HEK293T (cell line): ENCODE results near the gene MVB12A.

Source experiments
- BHLHE40 ChIP-seq: fragments of 450-650 bp; IDR thresholded peaks from 2 replicates; pipeline ENCODE4 v1.6.1; 2016; ENCODE audit warnings: mild to moderate bottlenecking, moderate library complexity, borderline replicate concordance
- ELF4 ChIP-seq: fragments of 450-650 bp; IDR thresholded peaks from 2 replicates; pipeline ENCODE4 v1.6.1; 2017; ENCODE audit warnings: antibody characterized with exemption
- FOXK2 ChIP-seq: fragments of 450-650 bp; IDR thresholded peaks from 2 replicates; pipeline ENCODE4 v1.6.1; 2016; ENCODE audit warnings: mild to moderate bottlenecking
- HDGF ChIP-seq: fragments of 450-650 bp; IDR thresholded peaks from 2 replicates; pipeline ENCODE4 v1.6.1; 2017; ENCODE audit warnings: antibody characterized with exemption, borderline replicate concordance
- LEF1 ChIP-seq: fragments of 450-650 bp; IDR thresholded peaks from 2 replicates; pipeline ENCODE4 v1.6.1; 2017; ENCODE audit warnings: mild to moderate bottlenecking, borderline replicate concordance
- SP1 ChIP-seq: fragments of 450-650 bp; IDR thresholded peaks from 2 replicates; pipeline ENCODE4 v1.6.1; 2017
- TARDBP ChIP-seq: fragments of 450-650 bp; IDR thresholded peaks from 2 replicates; pipeline ENCODE4 v1.6.1; 2016

GRCh38 chr19:17406887-17407196 is 13.0 kb upstream of the MVB12A start:
- no peak for TF ChIP-seq BHLHE40
- TF ChIP-seq LEF1: no peak
- no peak for TF ChIP-seq TARDBP
- TF ChIP-seq ELF4: no peak
- no peak for TF ChIP-seq FOXK2
- no peak for TF ChIP-seq HDGF
- TF ChIP-seq SP1: no peak
